ENCODE measurements around the gene OR10D3. TPM values are rescaled to one million over a fixed set of nuclear protein-coding genes. Genes with fewer than 3 reads are reported as not detected.

Gene OR10D3, protein sequence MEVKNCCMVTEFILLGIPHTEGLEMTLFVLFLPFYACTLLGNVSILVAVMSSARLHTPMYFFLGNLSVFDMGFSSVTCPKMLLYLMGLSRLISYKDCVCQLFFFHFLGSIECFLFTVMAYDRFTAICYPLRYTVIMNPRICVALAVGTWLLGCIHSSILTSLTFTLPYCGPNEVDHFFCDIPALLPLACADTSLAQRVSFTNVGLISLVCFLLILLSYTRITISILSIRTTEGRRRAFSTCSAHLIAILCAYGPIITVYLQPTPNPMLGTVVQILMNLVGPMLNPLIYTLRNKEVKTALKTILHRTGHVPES
- total RNA-seq, result not detected in 3 replicates

DNA sequence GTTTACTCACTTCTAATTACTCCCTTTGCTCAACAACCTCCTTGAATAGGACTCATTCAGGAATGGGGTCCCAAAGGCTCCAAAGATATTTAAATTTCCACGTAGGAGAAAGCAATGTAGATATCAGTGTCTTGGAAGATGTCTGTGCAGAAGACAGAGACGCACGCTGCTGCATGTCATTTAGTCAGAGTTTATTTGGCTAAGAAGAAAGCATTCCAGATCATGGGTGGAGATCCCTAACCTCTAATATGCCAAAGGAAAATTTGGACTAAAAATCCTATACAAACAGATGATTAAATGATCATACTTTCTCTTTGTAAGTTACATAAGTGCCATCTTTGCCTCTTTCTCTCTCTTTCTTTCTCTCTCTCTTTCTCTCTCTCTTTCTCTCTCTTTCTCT, at the start of gene OR10D3:
TSS of gene OR10D3 (plus strand) at position 278 of the 400 bp plus-strand sequence. CDS start 1,925 bp downstream, outside the sequence.
- Mint-ChIP-seq H3K36me3 (no peaks in the 10 kb centered on the region), H3K4me1 (no peaks in the 10 kb centered on the region), H3K9me3 (no peaks in the 10 kb centered on the region), H3K27ac (no peak within 1 kb of the TSS), H3K4me3 (no peak within 1 kb of the TSS), H3K27me3 (ENCODE audit: low read depth) (peaks cover 8% of the 10 kb centered on the region)
- TF ChIP-seq, protein P1, sequence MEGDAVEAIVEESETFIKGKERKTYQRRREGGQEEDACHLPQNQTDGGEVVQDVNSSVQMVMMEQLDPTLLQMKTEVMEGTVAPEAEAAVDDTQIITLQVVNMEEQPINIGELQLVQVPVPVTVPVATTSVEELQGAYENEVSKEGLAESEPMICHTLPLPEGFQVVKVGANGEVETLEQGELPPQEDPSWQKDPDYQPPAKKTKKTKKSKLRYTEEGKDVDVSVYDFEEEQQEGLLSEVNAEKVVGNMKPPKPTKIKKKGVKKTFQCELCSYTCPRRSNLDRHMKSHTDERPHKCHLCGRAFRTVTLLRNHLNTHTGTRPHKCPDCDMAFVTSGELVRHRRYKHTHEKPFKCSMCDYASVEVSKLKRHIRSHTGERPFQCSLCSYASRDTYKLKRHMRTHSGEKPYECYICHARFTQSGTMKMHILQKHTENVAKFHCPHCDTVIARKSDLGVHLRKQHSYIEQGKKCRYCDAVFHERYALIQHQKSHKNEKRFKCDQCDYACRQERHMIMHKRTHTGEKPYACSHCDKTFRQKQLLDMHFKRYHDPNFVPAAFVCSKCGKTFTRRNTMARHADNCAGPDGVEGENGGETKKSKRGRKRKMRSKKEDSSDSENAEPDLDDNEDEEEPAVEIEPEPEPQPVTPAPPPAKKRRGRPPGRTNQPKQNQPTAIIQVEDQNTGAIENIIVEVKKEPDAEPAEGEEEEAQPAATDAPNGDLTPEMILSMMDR (IDR thresholded peaks at IDR 0.05; ENCODE audit: unreplicated experiment), result no peak
- DNase-seq (ENCODE audit: low spot score in 2 of 2, unreplicated experiment in 2 of 2), result no peak

- H3K4me3 Mint-ChIP-seq, result no peak overlapping the region
- TF ChIP-seq, protein P1 (IDR thresholded peaks at IDR 0.05; ENCODE audit: unreplicated experiment), result no peak
- H3K27me3 Mint-ChIP-seq (ENCODE audit: low read depth), result no peaks in the 10 kb centered on the region
- peaks cover 35% of the 10 kb centered on the region for H3K36me3 Mint-ChIP-seq
- peaks cover 22% of the 10 kb centered on the region for H3K9me3 Mint-ChIP-seq
- no peaks in the 10 kb centered on the region for H3K4me1 Mint-ChIP-seq
- no peak for DNase-seq (ENCODE audit: low spot score in 2 of 2, unreplicated experiment in 2 of 2)
- no peak overlapping the region for H3K27ac Mint-ChIP-seq
Measured at GRCh38 chr11:124143034-124143433, 40.1 kb upstream of the OR10D3 start.

- H3K9me3 Mint-ChIP-seq, result peaks cover 7% of the 10 kb centered on the region
- H3K4me1 Mint-ChIP-seq, result no peaks in the 10 kb centered on the region
- H3K36me3 Mint-ChIP-seq, result peaks cover 12% of the 10 kb centered on the region
- H3K4me3 Mint-ChIP-seq, result no peak overlapping the region
- no peak overlapping the region for H3K27ac Mint-ChIP-seq
- TF ChIP-seq, protein P1 (IDR thresholded peaks at IDR 0.05; ENCODE audit: unreplicated experiment), result no peak
- no peak for DNase-seq (ENCODE audit: low spot score in 2 of 2, unreplicated experiment in 2 of 2)
- no peaks in the 10 kb centered on the region for H3K27me3 Mint-ChIP-seq (ENCODE audit: low read depth)
Measured at GRCh38 chr11:124147951-124148350, 35.2 kb upstream of the OR10D3 start.

- peaks cover 11% of the 10 kb centered on the region for H3K27me3 Mint-ChIP-seq (ENCODE audit: low read depth)
- peaks cover 10% of the 10 kb centered on the region for H3K36me3 Mint-ChIP-seq
- TF ChIP-seq, protein P1 (IDR thresholded peaks at IDR 0.05; ENCODE audit: unreplicated experiment), result no peak
- no peaks in the 10 kb centered on the region for H3K4me1 Mint-ChIP-seq
- H3K27ac Mint-ChIP-seq, result no peak overlapping the region
- no peak overlapping the region for H3K4me3 Mint-ChIP-seq
- no peak for DNase-seq (ENCODE audit: low spot score in 2 of 2, unreplicated experiment in 2 of 2)
- peaks cover 7% of the 10 kb centered on the region for H3K9me3 Mint-ChIP-seq
Measured at GRCh38 chr11:124150684-124151083, 32.5 kb upstream of the OR10D3 start.

- peaks cover 8% of the 10 kb centered on the region for H3K36me3 Mint-ChIP-seq
- H3K27me3 Mint-ChIP-seq (ENCODE audit: low read depth), result peaks cover 21% of the 10 kb centered on the region
- H3K9me3 Mint-ChIP-seq, result peaks cover 7% of the 10 kb centered on the region
- H3K4me1 Mint-ChIP-seq, result no peaks in the 10 kb centered on the region
- TF ChIP-seq, protein P1 (IDR thresholded peaks at IDR 0.05; ENCODE audit: unreplicated experiment), result peak; percentile 60
- no peak overlapping the region for H3K27ac Mint-ChIP-seq
- no peak for DNase-seq (ENCODE audit: low spot score in 2 of 2, unreplicated experiment in 2 of 2)
- H3K4me3 Mint-ChIP-seq, result no peak overlapping the region
Measured at GRCh38 chr11:124152770-124153407, 30.3 kb upstream of the OR10D3 start.

Measured in mesothelial cell of epicardium (in vitro differentiated cells).